GM19438 (cell line): ENCODE measurements around the gene APOBEC4.

Experiments used
- ATAC-seq: cut with Tn5 transposase; IDR thresholded peaks from one replicate; pipeline ENCODE4 v1.9.1; 2021; ENCODE audit warnings: low read depth; ENCODE audit not compliant: unreplicated experiment

APOBEC4 gene

GRCh38 chr1:183607322-183607980 is 45.7 kb downstream of the APOBEC4 start:
- ATAC-seq, result peak; percentile 49

- no peak for ATAC-seq
These were observed 47.2 kb downstream of the APOBEC4 start for GRCh38 chr1:183605904-183606303.

GRCh38 chr1:183604815-183605214 is 48.3 kb downstream of the APOBEC4 start:
- ATAC-seq, result no peak

GRCh38 chr1:183604038-183604808 is 48.9 kb downstream of the APOBEC4 start:
- no peak for ATAC-seq

- no peak for ATAC-seq
These were observed 50.6 kb downstream of the APOBEC4 start for GRCh38 chr1:183602510-183602909.

GRCh38 chr1:183600634-183601033 is 52.5 kb downstream of the APOBEC4 start:
- no peak for ATAC-seq

- ATAC-seq, result no peak
These were observed 53.0 kb downstream of the APOBEC4 start for GRCh38 chr1:183600136-183600535.

GRCh38 chr1:183598386-183598785 is 54.7 kb downstream of the APOBEC4 start:
- ATAC-seq, result peak; percentile 60

GRCh38 chr1:183597656-183598347 is 55.3 kb downstream of the APOBEC4 start:
- no peak for ATAC-seq

GRCh38 chr1:183596500-183596899 is 56.6 kb downstream of the APOBEC4 start:
- ATAC-seq, result no peak
